HG02763 (cell line): ENCODE measurements around the gene GPS1.

Experiments used
- ATAC-seq: cut with Tn5 transposase; IDR thresholded peaks from one replicate; pipeline ENCODE4 v1.9.1; 2021; ENCODE audit warnings: mild to moderate bottlenecking, moderate library complexity; ENCODE audit not compliant: unreplicated experiment

The GPS1 gene

DNA sequence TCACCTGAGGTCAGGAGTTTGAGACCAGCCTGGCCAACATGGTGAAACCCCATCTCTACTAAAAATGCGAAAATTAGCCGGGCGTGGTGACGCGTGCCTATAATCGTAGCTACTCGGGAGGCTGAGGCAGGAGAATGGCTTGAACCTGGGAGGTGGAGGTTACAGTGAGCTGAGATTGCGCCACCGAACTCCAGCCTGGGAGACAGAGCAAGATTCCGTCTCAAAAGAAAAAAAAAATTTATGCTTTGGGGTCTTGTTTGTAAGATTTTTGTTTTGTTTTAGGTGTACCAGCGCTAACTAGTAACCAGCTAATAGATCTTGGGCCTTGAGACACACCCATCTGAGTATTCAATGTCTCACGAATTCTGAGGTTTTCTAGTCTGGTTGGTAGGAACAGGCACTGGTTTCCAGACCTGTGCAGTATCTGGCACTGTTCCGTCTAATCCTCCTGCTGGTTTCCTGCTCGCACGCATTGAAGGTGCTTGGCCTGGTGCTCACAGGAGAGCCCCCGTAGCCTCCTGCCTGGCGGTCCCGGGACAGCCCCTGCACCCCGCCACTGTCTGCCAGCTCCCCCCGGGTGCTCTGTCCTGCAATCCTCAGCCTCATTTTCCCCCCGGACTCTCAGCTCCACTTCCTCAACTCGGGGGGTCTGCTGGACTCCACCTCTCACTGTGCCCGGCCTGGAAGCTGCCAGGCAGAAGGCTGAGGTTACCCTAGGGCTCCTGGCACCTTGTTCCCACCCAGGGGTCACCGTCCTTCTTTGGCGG is 24.5 kb downstream of the GPS1 start:
- no peak for ATAC-seq

GRCh38 chr17:82076785-82077591 is 25.3 kb downstream of the GPS1 start:
- ATAC-seq: no peak

- no peak for ATAC-seq
Observed at GRCh38 chr17:82077617-82078358, 26.1 kb downstream of the GPS1 start.

DNA sequence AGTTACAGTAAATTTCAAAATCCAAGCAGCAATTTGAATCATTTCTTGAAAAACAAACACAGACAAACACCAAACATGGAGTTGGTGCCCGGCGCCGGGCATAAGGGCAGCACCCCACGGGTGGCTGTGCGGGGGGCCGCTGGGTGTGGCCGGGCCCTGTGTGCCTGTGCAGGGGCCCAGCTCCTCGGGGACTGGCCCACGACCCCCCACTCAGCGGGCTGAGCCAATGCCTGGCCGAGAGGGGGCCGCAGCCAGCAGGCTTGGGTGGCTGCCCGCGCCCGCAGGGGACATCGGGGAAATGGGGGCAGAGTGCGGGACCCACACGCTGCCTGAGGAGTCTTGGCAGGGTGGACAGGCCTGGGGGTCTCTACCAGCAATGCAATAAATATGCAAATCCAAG is 26.7 kb downstream of the GPS1 start:
- ATAC-seq: no peak

- no peak for ATAC-seq
Observed at GRCh38 chr17:82079001-82079677, 27.4 kb downstream of the GPS1 start.

DNA sequence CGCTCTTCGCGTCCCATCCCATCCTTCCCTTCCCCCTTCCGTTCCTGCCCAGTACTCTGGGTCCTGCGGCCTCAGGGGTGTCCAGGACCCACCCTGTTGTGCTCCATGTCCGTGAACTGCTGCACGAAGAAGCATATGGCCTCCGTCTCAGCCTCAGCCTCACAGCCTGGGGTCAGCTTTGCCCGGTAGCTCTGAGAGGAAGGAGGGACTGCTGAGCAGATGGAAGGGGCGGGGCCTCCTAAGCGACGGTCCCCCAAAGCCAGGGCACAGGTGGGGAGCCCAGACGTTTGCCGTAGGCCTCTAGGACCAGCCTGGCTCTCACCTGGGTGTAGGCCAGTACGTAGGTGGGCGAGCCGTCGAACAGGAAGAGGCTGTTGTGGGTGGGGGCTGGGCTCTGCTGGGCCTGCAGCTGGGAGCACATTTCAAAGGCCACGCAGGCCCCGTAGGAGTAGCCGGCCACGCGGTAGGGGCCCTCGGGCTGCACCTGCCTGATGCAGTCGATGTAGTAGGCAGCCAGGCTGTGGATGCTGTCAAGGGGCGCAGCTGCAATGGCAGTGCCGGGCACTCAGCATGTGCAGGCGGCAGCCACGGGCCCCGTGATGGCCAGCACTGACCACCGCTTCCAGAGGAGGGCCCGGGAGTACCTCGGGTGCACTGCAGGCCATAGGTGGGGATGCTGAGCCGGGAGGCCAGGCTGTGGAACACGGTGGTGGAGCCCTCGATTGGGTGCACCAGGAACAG is 28.5 kb downstream of the GPS1 start:
- no peak for ATAC-seq

DNA sequence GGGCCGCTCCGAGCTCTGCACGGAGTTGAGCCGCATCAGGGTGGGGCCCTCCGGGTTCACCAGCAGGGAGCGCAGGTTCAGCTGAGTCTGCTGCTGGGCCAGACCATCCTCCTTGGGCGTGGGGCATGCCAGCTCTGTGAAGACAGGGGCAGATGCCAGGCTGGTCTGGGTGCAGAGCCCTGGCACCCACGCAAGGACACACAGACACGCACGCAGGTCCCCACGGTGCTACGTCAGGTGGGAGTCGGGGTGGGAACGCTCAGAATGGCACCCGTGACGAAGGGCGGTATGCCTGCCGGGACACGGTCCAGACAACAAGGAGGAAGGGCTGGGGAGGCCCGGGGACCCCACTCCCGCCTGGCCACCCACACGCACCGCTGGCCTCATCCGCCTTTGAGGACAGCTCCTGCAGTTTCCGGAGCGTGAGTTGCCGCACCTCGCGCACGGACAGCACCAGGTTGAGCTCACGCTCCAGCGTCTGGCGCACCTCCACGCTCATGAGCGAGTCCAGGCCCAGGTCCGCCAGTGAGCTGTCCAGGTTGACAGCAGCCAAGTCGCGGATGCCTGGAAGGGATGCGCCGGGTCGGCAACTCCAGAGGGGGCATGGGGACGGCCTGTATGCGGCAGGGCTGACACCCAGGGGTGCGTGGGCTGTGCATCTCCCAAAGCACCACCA is 29.2 kb downstream of the GPS1 start:
- ATAC-seq: no peak

- no peak for ATAC-seq
Observed at GRCh38 chr17:82081546-82081945, 29.8 kb downstream of the GPS1 start.

- no peak for ATAC-seq
Observed at GRCh38 chr17:82081966-82082365, 30.3 kb downstream of the GPS1 start.

- ATAC-seq: no peak
Observed at GRCh38 chr17:82082456-82082855, 30.8 kb downstream of the GPS1 start.

DNA sequence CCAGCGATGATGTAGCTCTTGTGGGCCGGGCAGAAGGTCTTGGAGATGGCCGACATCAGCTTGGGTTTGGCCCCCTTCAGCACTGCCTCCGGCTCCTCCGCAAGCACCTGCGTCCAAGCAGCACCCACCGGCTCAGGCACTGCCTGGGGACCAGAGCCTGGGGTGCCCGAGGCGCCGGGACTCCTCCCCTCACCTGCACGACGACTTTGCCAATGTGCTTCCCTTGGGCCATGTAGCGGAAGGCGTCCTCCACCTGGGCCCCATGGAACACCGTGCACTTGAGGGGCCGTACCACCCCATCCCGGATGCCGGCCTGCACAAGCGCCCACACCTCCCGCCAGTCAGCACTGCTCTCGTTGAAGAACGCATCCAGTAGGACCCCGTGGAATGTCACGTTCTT is 31.3 kb downstream of the GPS1 start:
- no peak for ATAC-seq

GRCh38 chr17:82083533-82084359 is 32.0 kb downstream of the GPS1 start:
- ATAC-seq: no peak

DNA sequence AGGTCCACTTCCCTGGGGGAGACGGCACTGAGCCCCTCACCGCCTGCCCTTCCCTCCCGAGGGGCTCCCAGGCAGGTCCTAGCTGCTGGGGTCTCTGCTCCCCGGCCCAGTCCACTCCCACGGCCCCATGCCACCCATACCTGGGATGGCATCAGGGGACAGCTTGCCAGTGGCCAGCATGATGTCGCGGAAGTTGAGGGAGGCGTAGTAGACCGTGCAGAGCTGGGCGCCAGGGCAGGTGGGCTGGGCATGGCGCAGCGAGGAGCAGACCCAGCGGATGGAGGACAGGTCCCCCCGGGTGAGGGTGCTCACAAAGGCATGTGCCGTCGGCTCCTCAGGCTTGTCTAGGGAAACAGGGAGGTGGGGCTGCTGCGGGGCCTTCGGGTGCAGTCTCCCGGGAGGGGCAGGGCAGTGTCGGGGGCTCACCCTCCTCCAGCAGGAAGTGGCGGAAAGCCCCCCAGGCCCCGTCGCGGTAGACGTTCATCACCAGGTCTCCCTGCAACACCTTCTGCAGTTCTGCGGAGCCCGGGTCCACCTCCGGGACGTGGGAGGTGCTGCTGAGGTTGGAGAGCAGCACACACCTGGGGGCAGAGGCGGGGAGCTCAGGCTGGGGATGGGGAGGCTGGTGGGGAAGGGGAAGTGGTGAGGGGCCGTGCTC is 32.8 kb downstream of the GPS1 start:
- ATAC-seq: no peak

- no peak for ATAC-seq
Observed at GRCh38 chr17:82085031-82085861, 33.5 kb downstream of the GPS1 start.

DNA sequence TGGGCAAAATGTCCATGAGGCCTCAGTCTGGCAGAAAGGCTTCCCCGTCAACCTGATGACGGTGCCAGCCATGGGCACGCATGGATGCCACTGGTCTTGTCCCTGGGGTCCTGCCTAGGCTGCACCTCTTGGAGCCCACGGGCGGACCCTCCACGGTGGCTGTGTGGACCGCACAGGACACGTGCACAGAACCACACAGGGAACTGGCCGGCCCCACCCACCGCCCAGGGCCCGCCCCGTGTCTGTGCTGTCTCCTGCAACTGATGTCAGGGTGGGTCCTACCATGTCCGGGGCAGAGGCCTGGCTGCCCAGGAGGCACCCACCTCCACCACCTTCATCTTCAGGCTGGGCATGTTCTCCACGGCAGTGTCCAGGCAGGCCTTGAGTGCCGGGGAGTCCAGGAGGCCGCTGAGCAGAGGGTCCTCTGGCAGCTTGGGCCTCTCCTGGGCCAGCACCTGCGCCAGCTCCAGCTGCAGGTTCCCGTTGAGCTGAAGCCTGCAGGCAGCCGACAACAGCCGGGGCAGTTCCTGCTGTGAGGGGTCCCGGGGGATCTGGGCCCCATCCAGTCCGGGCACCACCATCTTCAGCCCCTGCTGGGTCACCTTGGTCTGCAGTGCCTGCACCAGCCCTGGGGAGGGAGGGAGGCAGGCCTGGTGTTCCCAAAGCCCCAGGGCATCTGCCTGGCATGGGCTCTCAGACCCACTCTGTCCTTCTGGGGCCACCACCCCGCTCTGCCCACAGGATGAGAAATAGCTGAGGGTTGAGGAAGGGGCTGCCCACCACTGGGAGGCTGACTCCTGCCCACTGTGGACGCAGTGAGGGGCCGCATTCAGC is 34.5 kb downstream of the GPS1 start:
- no peak for ATAC-seq
